Naive B cell (primary cell): Measurements from ENCODE around the gene SCAPER. TPM values are rescaled to one million over a fixed set of nuclear protein-coding genes. Genes with fewer than 3 reads are reported as not detected.

Experiments used
- ATAC-seq, 2 donors: fragments of 150-1000 bp; cut with Tn5 transposase; 2 replicates each; pipeline ENCODE4 v1.10.0; 2021; ENCODE audit warnings: low read depth in 2 of 2, mild to moderate bottlenecking in 2 of 2, moderate library complexity in 2 of 2
- DNase-seq: peaks from one replicate; pipeline ENCODE4 v3.0.0; 2022
- H3K27ac Mint-ChIP-seq, 6 donors: one replicate each; pipeline ENCODE4 v1.8.0; 2020 to 2022; ENCODE audit warnings: mild to moderate bottlenecking in 6 of 6, mixed read lengths in 6 of 6, moderate library complexity in 5 of 6, inconsistent platforms in 2 of 6
- H3K27me3 Mint-ChIP-seq, 3 donors: one replicate each; pipeline ENCODE4 v1.8.0; 2021 to 2022; ENCODE audit warnings: mixed read lengths in 3 of 3, mild to moderate bottlenecking in 1 of 3
- H3K36me3 Mint-ChIP-seq, 2 donors: one replicate each; pipeline ENCODE4 v1.8.0; 2020 to 2022; ENCODE audit warnings: mixed read lengths in 2 of 2, inconsistent platforms in 1 of 2, mild to moderate bottlenecking in 1 of 2
- H3K4me1 Mint-ChIP-seq, 3 donors: one replicate each; pipeline ENCODE4 v1.8.0; 2020 to 2022; ENCODE audit warnings: mixed read lengths in 3 of 3, inconsistent platforms in 1 of 3, mild to moderate bottlenecking in 1 of 3, moderate library complexity in 1 of 3
- H3K4me3 Mint-ChIP-seq, 8 donors: one replicate each; pipeline ENCODE4 v1.8.0; 2020 to 2022; ENCODE audit warnings: mild to moderate bottlenecking in 8 of 8, mixed read lengths in 8 of 8, moderate library complexity in 8 of 8, inconsistent platforms in 2 of 8
- H3K9me3 Mint-ChIP-seq, 7 donors: one replicate each; pipeline ENCODE4 v1.8.0; 2020 to 2022; ENCODE audit warnings: mixed read lengths in 7 of 7, mild to moderate bottlenecking in 5 of 7, inconsistent platforms in 2 of 7, moderate library complexity in 1 of 7
- polyA plus RNA-seq, 6 donors: library from polyadenylated mRNA; unstranded; fragments of 300-500 nt; fragmentation: Illumina TruSeq; gene quantifications; one replicate each; pipeline ENCODE4 v1.2.3, GENCODE V29; 2021; ENCODE audit warnings: low read depth in 6 of 6

Gene SCAPER
- polyA plus RNA-seq, 6 donors from 2014 or later: 11.2 to 38.5 (median 19.0) TPM

GRCh38 chr15:76932135-76932966 is 27.2 kb upstream of the SCAPER start:
- ATAC-seq: no peak
- Mint-ChIP-seq H3K4me3 (peak overlapping the region; percentile 81 to 98 (median 90)), H3K9me3 (no peaks in the 10 kb centered on the region), H3K27me3 (no peaks in the 10 kb centered on the region), H3K4me1 (peaks cover 20 to 35% (median 21%) of the 10 kb centered on the region in 3 donors), H3K27ac (peak overlapping the region; percentile 87 to 98 (median 91)), H3K36me3 (peaks cover 0 to 5% of the 10 kb centered on the region in 2 donors)
- no peak for DNase-seq

DNA sequence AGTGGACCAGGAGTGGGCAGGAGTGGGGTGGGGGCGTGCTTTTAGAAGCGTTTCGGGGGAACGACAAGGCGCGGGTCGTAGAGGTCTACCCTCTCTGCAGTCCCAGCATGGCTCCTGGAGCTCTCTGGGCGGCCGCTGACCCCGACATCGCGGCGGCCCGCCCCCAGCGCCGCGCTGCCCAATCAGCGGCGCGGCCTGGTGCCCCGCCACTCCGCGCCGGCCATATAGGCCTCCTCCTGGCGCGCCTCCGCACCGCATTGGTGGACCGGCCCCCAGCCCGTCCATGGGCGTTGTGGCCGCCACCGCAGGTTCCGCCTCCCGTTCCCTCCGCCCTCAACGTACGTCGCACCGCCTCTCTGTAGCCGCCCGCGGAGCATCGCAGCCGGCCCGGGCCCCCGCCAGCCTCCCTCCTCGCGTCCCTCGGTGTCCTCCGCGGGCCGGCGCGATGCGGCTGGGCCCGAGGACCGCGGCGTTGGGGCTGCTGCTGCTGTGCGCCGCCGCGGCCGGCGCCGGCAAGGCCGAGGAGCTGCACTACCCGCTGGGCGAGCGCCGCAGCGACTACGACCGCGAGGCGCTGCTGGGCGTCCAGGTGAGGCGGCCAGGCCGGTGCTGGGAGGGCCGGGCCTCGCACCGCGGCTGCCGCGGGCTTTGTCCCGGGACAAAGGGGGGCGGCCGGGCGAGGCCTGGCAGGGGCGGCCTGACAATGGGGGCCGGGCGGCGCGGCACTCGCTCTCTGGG is 26.4 kb upstream of the SCAPER start, which contains the start of gene RCN2:
Gene RCN2 (plus strand): TSS at position 353 of the 738 bp plus-strand sequence. CDS start 93 bp downstream, at position 446.
- peak; percentile 94 for DNase-seq
- ATAC-seq: peak; percentile 91 to 92
- peak within 1 kb of the TSS; percentile 81 to 98 (median 94) for H3K4me3 Mint-ChIP-seq
- H3K36me3 Mint-ChIP-seq: peaks cover 0 to 5% of the 10 kb centered on the region in 2 donors
- H3K4me1 Mint-ChIP-seq: peaks cover 20 to 32% (median 21%) of the 10 kb centered on the region in 3 donors
- H3K9me3 Mint-ChIP-seq: no peaks in the 10 kb centered on the region
- H3K27me3 Mint-ChIP-seq: no peaks in the 10 kb centered on the region
- H3K27ac Mint-ChIP-seq: peak within 1 kb of the TSS; percentile 87 to 98 (median 95)

DNA sequence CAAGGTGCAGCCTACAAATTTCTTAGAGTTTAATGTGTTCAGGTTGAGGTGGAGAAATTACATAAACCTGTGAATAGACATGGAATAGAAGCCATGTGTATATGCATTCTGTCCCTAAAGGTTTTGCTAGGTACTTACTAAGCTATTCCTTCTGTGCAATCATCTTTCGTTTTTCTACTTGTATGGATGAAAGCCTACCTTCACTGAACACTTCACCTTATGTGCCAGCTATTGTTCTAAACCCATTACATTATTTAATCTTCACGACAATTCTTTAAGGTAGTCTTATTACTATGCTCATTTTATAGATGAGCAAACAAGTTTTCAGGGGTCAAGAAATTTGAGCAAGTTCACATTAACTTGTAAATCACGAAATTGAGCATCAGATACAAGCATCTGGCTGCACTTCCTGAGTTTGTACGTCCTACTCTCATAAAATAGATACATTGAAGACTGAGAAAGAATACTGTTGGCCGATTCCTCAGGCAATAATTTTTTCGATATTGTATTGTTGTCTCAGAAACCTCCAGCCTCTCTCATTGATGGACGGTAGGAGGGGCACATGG is 25.8 kb upstream of the SCAPER start:
- DNase-seq (no peak), ATAC-seq (no peak)
- H3K36me3 Mint-ChIP-seq: peaks cover 0 to 5% of the 10 kb centered on the region in 2 donors
- H3K9me3 Mint-ChIP-seq: no peaks in the 10 kb centered on the region
- H3K4me3 Mint-ChIP-seq: peak overlapping the region; percentile 81 to 96 (median 94)
- H3K4me1 Mint-ChIP-seq: peaks cover 20 to 28% (median 21%) of the 10 kb centered on the region in 3 donors
- H3K27me3 Mint-ChIP-seq: peaks cover 0 to 6% (median 0%) of the 10 kb centered on the region in 3 donors
- peak overlapping the region; percentile 71 to 97 (median 90) for H3K27ac Mint-ChIP-seq

GRCh38 chr15:76929011-76929760 is 24.0 kb upstream of the SCAPER start:
- Mint-ChIP-seq H3K27me3 (peaks cover 0 to 12% (median 0%) of the 10 kb centered on the region in 3 donors), H3K4me1 (peaks cover 11 to 16% (median 14%) of the 10 kb centered on the region in 3 donors), H3K9me3 (no peaks in the 10 kb centered on the region), H3K36me3 (no peaks in the 10 kb centered on the region), H3K4me3 (peak overlapping the region in 1 of 8 donors; percentile 57), H3K27ac (no peak overlapping the region)
- DNase-seq (no peak), ATAC-seq (no peak)

- Mint-ChIP-seq H3K27me3 (peaks cover 0 to 17% (median 0%) of the 10 kb centered on the region in 3 donors), H3K27ac (peak overlapping the region in 1 of 6 donors; percentile 3), H3K36me3 (no peaks in the 10 kb centered on the region), H3K4me1 (peaks cover 10 to 13% (median 13%) of the 10 kb centered on the region in 3 donors), H3K9me3 (no peaks in the 10 kb centered on the region), H3K4me3 (no peak overlapping the region)
- no peak for ATAC-seq
- DNase-seq: no peak
These were observed 23.1 kb upstream of the SCAPER start for GRCh38 chr15:76928201-76928600.

GRCh38 chr15:76916369-76916768 is 11.2 kb upstream of the SCAPER start:
- H3K4me1 Mint-ChIP-seq: no peaks in the 10 kb centered on the region
- no peaks in the 10 kb centered on the region for H3K36me3 Mint-ChIP-seq
- no peak for DNase-seq
- no peak overlapping the region for H3K4me3 Mint-ChIP-seq
- H3K27me3 Mint-ChIP-seq: peaks cover 13 to 39% (median 15%) of the 10 kb centered on the region in 3 donors
- no peak for ATAC-seq
- H3K9me3 Mint-ChIP-seq: no peaks in the 10 kb centered on the region
- no peak overlapping the region for H3K27ac Mint-ChIP-seq

- Mint-ChIP-seq H3K4me1 (peaks cover 10 to 11% (median 11%) of the 10 kb centered on the region in 3 donors), H3K9me3 (no peaks in the 10 kb centered on the region), H3K27me3 (peaks cover 6 to 33% (median 13%) of the 10 kb centered on the region in 3 donors), H3K36me3 (no peaks in the 10 kb centered on the region), H3K27ac (no peak overlapping the region), H3K4me3 (no peak overlapping the region)
- DNase-seq: no peak
- ATAC-seq: no peak
These were observed 8.6 kb upstream of the SCAPER start for GRCh38 chr15:76913737-76914136.

GRCh38 chr15:76912430-76912829 is 7.3 kb upstream of the SCAPER start:
- Mint-ChIP-seq H3K27ac (no peak overlapping the region), H3K4me1 (peaks cover 10 to 14% (median 13%) of the 10 kb centered on the region in 3 donors), H3K36me3 (no peaks in the 10 kb centered on the region), H3K27me3 (peaks cover 6 to 23% (median 10%) of the 10 kb centered on the region in 3 donors), H3K9me3 (no peaks in the 10 kb centered on the region), H3K4me3 (peak overlapping the region in 1 of 8 donors; percentile 2)
- DNase-seq (no peak), ATAC-seq (no peak)

- Mint-ChIP-seq H3K4me1 (peaks cover 38 to 46% (median 39%) of the 10 kb centered on the region in 3 donors), H3K36me3 (no peaks in the 10 kb centered on the region), H3K27ac (peak overlapping the region; percentile 92 to 98 (median 98)), H3K27me3 (no peaks in the 10 kb centered on the region), H3K9me3 (no peaks in the 10 kb centered on the region), H3K4me3 (peak overlapping the region; percentile 87 to 96 (median 92))
- ATAC-seq: no peak
- no peak for DNase-seq
These were observed 715 bp upstream of the SCAPER start for GRCh38 chr15:76905855-76906254.

DNA sequence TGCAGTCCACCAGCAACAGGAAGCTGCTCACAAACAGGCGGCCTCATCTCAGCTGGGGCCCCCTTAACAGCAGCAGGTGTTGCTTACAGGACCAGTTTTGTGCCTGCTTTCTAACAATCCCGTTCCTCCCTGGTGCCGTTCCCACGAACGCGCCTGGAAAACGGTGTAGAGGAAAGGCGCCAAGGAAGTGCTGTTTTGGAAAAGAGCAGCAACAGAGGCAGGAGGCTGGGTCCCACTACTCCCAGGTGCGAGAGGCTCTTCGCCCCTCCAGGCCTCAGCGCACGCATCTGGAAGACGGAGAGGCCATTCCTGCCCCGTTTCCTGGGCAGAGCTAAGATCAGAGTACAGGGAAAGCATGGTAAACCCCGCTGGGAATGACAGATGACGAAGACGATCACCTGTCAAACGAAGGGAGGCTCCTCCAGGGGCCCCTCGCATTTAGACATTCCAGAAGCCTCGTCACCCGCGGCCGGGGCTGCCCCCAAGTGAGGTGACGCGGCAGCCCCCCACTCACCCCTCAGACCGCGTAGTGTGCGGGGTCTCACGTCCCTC is 603 bp downstream of the SCAPER start:
- ATAC-seq: peak in 1 of 2 donors; percentile 2
- no peaks in the 10 kb centered on the region for H3K27me3 Mint-ChIP-seq
- peak; percentile 24 for DNase-seq
- H3K36me3 Mint-ChIP-seq: no peaks in the 10 kb centered on the region
- H3K9me3 Mint-ChIP-seq: peaks cover 0 to 2% (median 0%) of the 10 kb centered on the region in 7 donors
- peak overlapping the region; percentile 92 to 97 (median 94) for H3K27ac Mint-ChIP-seq
- peaks cover 33 to 40% (median 34%) of the 10 kb centered on the region in 3 donors for H3K4me1 Mint-ChIP-seq
- H3K4me3 Mint-ChIP-seq: peak overlapping the region; percentile 87 to 96 (median 92)

- Mint-ChIP-seq H3K9me3 (peaks cover 0 to 3% (median 0%) of the 10 kb centered on the region in 7 donors), H3K27me3 (no peaks in the 10 kb centered on the region), H3K4me1 (peaks cover 28 to 40% (median 32%) of the 10 kb centered on the region in 3 donors), H3K4me3 (peak overlapping the region; percentile 15 to 95 (median 80)), H3K27ac (peak overlapping the region; percentile 28 to 95 (median 63)), H3K36me3 (no peaks in the 10 kb centered on the region)
- ATAC-seq: peak; percentile 38 to 41
- peak; percentile 33 for DNase-seq
These were observed 1.9 kb downstream of the SCAPER start for GRCh38 chr15:76903251-76903681.

GRCh38 chr15:76901965-76902364 is 3.2 kb downstream of the SCAPER start:
- H3K36me3 Mint-ChIP-seq: no peaks in the 10 kb centered on the region
- peaks cover 0 to 3% (median 0%) of the 10 kb centered on the region in 7 donors for H3K9me3 Mint-ChIP-seq
- DNase-seq (no peak), ATAC-seq (no peak)
- H3K4me1 Mint-ChIP-seq: peaks cover 27 to 38% (median 28%) of the 10 kb centered on the region in 3 donors
- peak overlapping the region in 2 of 6 donors; percentile 24 to 85 for H3K27ac Mint-ChIP-seq
- H3K4me3 Mint-ChIP-seq: no peak overlapping the region
- no peaks in the 10 kb centered on the region for H3K27me3 Mint-ChIP-seq
